Measurements from ENCODE around the gene CEMIP. TPM values are rescaled to one million over a fixed set of nuclear protein-coding genes. Genes with fewer than 3 reads are reported as not detected.

The CEMIP gene
- total RNA-seq, 6 experiments from 2014 or later, result 0.64 to 0.74 TPM; not detected in 4

GRCh38 chr15:80776420-80777045 lies 2.6 kb upstream of the CEMIP start:
- 21% methylated on average over 5 of the region's 5 CpGs for WGBS (ENCODE audit: insufficient coverage, low coverage, low lambda C conversion rate, missing lambda C conversion rate)
- peak; percentile 79 to 88 (median 86) for ATAC-seq
- intact Hi-C loops (cut with DNase I), result loop anchor here (5.0 to 10.0 kb wide), 4 partner anchors 112 to 322 kb away; no protein-coding TSS in a partner anchor
- DNase-seq, result peak; percentile 64 to 77 (median 69)
- H3K27ac ChIP-seq, result no peak overlapping the region
- peaks cover 0 to 17% (median 0%) of the 10 kb centered on the region in 4 donors for H3K4me1 ChIP-seq
- no peak for TF ChIP-seq POLR2A (IDR thresholded peaks at IDR 0.05)
- TF ChIP-seq, protein P1, sequence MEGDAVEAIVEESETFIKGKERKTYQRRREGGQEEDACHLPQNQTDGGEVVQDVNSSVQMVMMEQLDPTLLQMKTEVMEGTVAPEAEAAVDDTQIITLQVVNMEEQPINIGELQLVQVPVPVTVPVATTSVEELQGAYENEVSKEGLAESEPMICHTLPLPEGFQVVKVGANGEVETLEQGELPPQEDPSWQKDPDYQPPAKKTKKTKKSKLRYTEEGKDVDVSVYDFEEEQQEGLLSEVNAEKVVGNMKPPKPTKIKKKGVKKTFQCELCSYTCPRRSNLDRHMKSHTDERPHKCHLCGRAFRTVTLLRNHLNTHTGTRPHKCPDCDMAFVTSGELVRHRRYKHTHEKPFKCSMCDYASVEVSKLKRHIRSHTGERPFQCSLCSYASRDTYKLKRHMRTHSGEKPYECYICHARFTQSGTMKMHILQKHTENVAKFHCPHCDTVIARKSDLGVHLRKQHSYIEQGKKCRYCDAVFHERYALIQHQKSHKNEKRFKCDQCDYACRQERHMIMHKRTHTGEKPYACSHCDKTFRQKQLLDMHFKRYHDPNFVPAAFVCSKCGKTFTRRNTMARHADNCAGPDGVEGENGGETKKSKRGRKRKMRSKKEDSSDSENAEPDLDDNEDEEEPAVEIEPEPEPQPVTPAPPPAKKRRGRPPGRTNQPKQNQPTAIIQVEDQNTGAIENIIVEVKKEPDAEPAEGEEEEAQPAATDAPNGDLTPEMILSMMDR (IDR thresholded peaks at IDR 0.05), result peak; percentile 84 to 90 (median 88)
- no peaks in the 10 kb centered on the region for H3K36me3 ChIP-seq
- peaks cover 0 to 16% of the 10 kb centered on the region in 2 donors for H3K27me3 ChIP-seq
- no peak overlapping the region for H3K4me3 ChIP-seq
- H3K9me3 ChIP-seq, result no peaks in the 10 kb centered on the region

DNA sequence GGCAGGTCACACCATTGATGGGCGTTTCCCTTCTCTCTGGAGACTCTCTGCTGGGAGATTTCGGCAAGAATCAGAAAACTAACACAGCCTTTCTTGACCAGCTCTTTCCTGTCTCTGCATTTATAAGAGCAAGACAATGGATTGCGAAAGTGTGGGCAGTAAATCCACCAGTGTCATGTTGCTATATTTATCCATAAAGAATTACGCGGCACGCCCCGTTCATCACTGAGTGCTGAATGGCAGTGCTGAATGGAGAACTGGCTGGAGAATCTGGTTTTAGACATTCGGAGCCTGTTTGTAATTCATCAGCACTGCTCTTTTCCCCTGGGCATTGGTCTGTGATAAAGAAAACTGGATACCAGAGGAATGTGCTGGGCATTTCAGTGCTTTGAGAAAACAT lies 2.0 kb upstream of the CEMIP start:
- peaks cover 0 to 16% of the 10 kb centered on the region in 2 donors for H3K27me3 ChIP-seq
- H3K4me3 ChIP-seq, result no peak overlapping the region
- no peaks in the 10 kb centered on the region for H3K9me3 ChIP-seq
- intact Hi-C loops (cut with DNase I), result loop anchor here (5.0 to 10.0 kb wide), 4 partner anchors 112 to 322 kb away; no protein-coding TSS in a partner anchor
- no peaks in the 10 kb centered on the region for H3K36me3 ChIP-seq
- TF ChIP-seq, protein P1 (IDR thresholded peaks at IDR 0.05), result no peak
- TF ChIP-seq POLR2A (IDR thresholded peaks at IDR 0.05), result no peak
- DNase-seq (no peak), ATAC-seq (no peak)
- H3K27ac ChIP-seq, result no peak overlapping the region
- 41% methylated on average over 7 of the region's 8 CpGs for WGBS (ENCODE audit: insufficient coverage, low coverage, low lambda C conversion rate, missing lambda C conversion rate)
- peaks cover 0 to 17% (median 0%) of the 10 kb centered on the region in 4 donors for H3K4me1 ChIP-seq

DNA sequence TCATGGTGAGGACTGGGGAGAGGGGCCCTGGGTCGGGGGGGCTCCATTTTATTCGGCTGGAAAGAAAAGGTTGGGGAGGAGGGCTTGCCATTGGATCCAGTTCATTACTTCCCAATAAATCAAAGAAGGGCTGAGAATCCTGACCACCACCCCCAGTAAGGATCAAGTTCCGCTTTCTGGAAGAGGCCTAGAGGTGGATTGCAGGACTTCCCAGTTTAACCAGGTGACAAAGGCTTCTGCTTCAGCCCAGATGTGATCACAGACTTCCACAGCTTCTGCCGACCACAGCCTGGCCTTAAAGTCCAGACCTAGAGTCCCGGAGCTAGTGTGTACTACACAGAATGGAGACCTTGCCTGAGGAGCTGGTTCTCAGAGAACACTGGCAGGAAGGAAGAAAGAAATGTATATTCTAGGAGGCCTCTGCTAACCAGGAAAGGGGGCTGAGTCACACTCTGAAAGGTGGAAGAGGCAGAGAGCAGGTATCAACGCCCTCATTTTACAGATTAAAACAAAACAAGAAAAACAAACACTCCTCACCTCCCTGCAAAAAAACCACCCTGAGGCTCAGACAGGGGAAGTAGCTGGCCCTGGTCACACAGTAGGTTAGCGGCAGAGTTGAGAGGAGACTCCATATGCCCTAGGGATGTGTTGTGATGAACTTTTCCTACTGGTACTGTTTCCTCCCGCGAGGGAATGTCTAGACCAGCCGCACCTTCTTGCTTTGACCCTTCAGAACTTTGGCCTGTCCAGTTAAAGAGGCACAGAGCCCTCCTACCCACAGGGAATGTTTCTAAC lies 1.1 kb upstream of the CEMIP start:
- Histone ChIP-seq H3K36me3 (no peaks in the 10 kb centered on the region), H3K27ac (no peak overlapping the region), H3K4me3 (no peak overlapping the region), H3K9me3 (no peaks in the 10 kb centered on the region), H3K4me1 (peaks cover 0 to 17% (median 0%) of the 10 kb centered on the region in 4 donors), H3K27me3 (peaks cover 0 to 16% of the 10 kb centered on the region in 2 donors)
- TF ChIP-seq, protein P1 (IDR thresholded peaks at IDR 0.05), result no peak
- no peak for TF ChIP-seq POLR2A (IDR thresholded peaks at IDR 0.05)
- ATAC-seq, result no peak
- intact Hi-C loops (cut with DNase I), result loop anchor here (5.0 to 10.0 kb wide), 4 partner anchors 113 to 323 kb away; no protein-coding TSS in a partner anchor
- no peak for DNase-seq
- 53% methylated on average over 10 of the region's 10 CpGs for WGBS (ENCODE audit: insufficient coverage, low coverage, low lambda C conversion rate, missing lambda C conversion rate)

DNA sequence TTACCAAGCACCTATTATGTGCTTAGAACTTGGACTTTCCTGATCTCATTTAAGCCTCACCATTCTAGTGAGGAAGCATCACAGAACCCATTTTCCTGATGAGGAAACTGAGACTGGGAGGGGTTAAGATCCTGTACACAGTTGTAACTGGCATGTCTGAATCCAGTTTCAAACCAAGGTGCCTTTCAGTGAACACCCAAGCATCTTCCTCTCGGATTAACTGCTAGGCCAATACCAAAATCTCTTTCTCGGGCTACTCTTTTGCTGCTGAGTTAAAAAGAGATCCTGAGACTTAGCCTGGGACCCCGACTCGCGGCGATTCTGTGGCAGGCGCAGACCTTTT lies 578 bp upstream of the CEMIP start:
- WGBS (ENCODE audit: insufficient coverage, low coverage, low lambda C conversion rate, missing lambda C conversion rate), result 14% methylated on average over 7 of the region's 7 CpGs
- Histone ChIP-seq H3K36me3 (no peaks in the 10 kb centered on the region), H3K4me1 (peaks cover 0 to 17% (median 0%) of the 10 kb centered on the region in 4 donors), H3K27ac (no peak overlapping the region), H3K4me3 (peak overlapping the region; percentile 33 to 52 (median 44)), H3K9me3 (no peaks in the 10 kb centered on the region), H3K27me3 (peaks cover 0 to 16% of the 10 kb centered on the region in 2 donors)
- intact Hi-C loops (cut with DNase I), result loop anchor here (5.0 to 10.0 kb wide), 4 partner anchors 114 to 324 kb away; no protein-coding TSS in a partner anchor
- DNase-seq, result no peak
- ATAC-seq, result no peak
- no peak for TF ChIP-seq POLR2A (IDR thresholded peaks at IDR 0.05)
- TF ChIP-seq, protein P1 (IDR thresholded peaks at IDR 0.05), result no peak
